NCI-H2171 (cell line): ENCODE data around the gene CPLANE2.

Experiments used
- DNase-seq: peaks from one replicate; lab custom pipeline; 2025; lab: John Stamatoyannopoulos, UW

The CPLANE2 gene

DNA sequence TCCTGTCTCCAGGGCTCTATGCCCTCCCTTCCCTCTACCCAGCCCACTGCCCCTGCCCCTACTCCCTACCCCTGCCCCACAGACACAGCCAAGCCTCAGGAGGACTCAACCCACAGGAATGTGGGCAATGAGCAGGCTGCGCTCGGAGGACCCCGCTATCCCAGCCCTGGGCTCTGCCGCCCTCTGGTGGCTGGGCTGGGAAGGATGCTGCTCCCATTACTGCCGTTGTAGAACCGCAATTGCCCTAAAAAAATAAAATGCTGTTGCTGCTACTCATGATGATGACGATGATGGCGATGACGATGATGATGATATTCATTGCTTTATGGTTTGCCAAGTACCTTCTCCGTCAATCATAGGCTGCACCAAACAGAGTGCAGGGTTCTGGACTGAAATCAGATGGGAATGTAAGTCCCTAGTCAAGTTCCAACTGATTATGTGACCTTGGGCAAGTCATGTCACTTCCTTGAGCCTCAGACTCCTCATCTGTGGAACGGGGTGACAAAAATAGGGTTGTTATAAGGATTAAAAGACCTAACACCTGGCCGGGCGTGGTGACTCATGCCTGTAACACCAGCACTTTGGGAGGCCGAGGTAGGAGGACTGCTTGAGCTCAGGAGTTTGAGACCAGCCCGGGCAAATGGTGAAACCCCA, 49.1 kb downstream of the CPLANE2 start:
- DNase-seq, result peak; percentile 35

DNA sequence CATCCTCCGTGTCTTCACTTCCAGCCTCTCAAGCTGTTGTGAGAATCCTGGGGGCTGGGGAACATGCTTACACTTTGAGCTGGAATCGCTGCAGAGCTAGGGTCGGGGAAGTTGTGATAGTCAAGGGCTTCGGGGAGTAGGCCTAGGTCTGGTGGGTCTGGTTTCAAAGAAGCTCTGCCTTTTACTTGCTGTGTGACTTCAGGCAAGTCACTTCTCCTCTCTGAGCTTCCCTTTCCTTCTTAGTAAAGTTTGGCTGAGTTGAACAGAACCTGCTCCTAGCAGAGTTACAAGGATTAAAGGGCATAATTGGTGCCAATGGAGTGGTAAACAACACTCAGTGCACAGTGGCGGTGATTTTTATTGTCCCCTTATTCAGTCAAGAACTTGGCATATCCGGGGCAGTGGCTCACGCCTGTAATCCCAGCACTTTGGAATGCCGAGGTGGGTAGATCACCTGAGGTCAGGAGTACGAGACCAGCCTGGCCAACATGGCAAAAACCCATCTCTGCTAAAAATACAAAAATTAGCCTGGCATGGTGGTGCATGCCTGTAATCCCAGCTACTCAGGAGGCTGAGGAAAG, 50.2 kb downstream of the CPLANE2 start:
- no peak for DNase-seq

- DNase-seq, result no peak
These were observed 52.3 kb downstream of the CPLANE2 start for GRCh38 chr1:16184557-16185303.

DNA sequence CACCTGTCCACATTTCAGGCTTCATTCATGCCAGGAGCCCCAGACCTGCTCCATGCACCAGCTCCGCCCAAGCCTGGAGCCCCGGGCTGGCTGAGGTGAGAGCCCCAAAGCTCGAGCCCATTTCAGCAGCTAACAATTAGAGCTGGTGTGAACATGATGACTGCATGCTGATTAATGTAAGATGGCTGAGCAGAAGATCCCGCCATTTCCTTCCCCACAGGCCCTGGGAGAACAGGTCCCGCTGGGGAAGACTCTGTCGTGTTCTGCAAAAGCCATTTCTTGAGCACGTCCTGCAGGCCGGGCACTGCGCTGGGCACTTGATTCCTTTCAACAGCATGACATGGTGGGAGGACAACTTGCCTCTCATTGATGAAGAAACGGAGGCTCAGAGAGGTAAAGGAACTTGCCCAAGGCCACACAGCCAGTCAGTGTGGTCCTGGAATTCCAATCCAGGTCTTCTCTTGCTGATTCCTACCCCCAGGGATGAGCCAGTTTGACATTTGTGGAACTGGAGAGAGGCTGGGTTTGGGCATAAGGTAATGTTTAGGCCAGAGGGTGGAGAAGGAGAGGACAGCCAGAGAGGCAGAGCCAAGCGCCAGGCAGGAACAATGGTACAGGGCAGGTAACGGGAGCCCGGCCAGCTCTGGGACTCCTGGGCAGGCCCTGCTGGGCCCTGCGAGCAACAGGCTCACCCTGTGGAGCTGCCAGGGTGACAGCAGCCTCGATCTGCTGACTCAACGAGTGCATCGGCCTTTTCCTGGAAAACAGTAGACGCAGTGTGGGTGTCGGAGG, 53.0 kb downstream of the CPLANE2 start:
- no peak for DNase-seq

DNA sequence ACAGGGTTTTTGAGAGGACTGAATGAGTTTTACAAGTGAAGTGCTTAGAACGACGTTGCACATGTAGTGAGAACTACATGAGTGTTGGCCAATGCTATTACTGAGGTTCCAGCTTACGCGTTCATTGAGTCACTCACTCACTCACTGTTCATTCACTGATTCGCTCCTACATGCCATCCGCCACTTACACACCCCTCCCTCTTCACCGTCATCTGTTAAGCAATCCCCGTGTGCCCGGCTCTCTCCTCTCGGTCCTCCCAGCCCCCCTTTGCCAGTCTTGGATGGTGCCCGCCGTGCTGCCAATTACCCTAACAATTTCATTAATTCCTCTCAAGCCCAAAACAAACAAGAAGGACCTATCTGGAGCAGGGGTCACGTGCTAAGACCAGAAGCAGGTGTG, 53.8 kb downstream of the CPLANE2 start:
- DNase-seq, result no peak

- DNase-seq, result no peak
These were observed 54.9 kb downstream of the CPLANE2 start for GRCh38 chr1:16181887-16182719.
